Activated naive CD8-positive, alpha-beta T cell (primary cell): ENCODE measurements around the gene BLOC1S4.

Source experiments
- H3K27ac Mint-ChIP-seq: one replicate; pipeline ENCODE4 v1.8.0; 2021; ENCODE audit warnings: mixed read lengths
- H3K27me3 Mint-ChIP-seq: one replicate; pipeline ENCODE4 v1.8.0; 2021; ENCODE audit warnings: mixed read lengths
- H3K36me3 Mint-ChIP-seq: one replicate; pipeline ENCODE4 v1.8.0; 2021; ENCODE audit warnings: mixed read lengths
- H3K4me1 Mint-ChIP-seq: one replicate; pipeline ENCODE4 v1.8.0; 2021; ENCODE audit warnings: low read depth, mixed read lengths
- H3K4me3 Mint-ChIP-seq: one replicate; pipeline ENCODE4 v1.8.0; 2021; ENCODE audit warnings: mild to moderate bottlenecking, mixed read lengths
- H3K9me3 Mint-ChIP-seq: one replicate; pipeline ENCODE4 v1.8.0; 2021; ENCODE audit warnings: low read depth, mixed read lengths

BLOC1S4 gene

GRCh38 chr4:6699903-6700302 lies 16.1 kb upstream of the BLOC1S4 start:
- no peaks in the 10 kb centered on the region for H3K9me3 Mint-ChIP-seq
- H3K27me3 Mint-ChIP-seq: no peaks in the 10 kb centered on the region
- peak overlapping the region; percentile 70 for H3K27ac Mint-ChIP-seq
- peaks cover 10% of the 10 kb centered on the region for H3K36me3 Mint-ChIP-seq
- no peak overlapping the region for H3K4me3 Mint-ChIP-seq
- H3K4me1 Mint-ChIP-seq: peaks cover 60% of the 10 kb centered on the region

- H3K4me1 Mint-ChIP-seq: peaks cover 60% of the 10 kb centered on the region
- H3K27ac Mint-ChIP-seq: no peak overlapping the region
- H3K36me3 Mint-ChIP-seq: peaks cover 14% of the 10 kb centered on the region
- H3K4me3 Mint-ChIP-seq: no peak overlapping the region
- no peaks in the 10 kb centered on the region for H3K9me3 Mint-ChIP-seq
- H3K27me3 Mint-ChIP-seq: no peaks in the 10 kb centered on the region
Measured at GRCh38 chr4:6701371-6701770, 14.6 kb upstream of the BLOC1S4 start.

GRCh38 chr4:6702761-6703160 lies 13.2 kb upstream of the BLOC1S4 start:
- Mint-ChIP-seq H3K27ac (peak overlapping the region; percentile 54), H3K4me3 (no peak overlapping the region), H3K27me3 (no peaks in the 10 kb centered on the region), H3K9me3 (no peaks in the 10 kb centered on the region), H3K36me3 (peaks cover 19% of the 10 kb centered on the region), H3K4me1 (peaks cover 63% of the 10 kb centered on the region)

- no peaks in the 10 kb centered on the region for H3K9me3 Mint-ChIP-seq
- peak overlapping the region; percentile 40 for H3K4me3 Mint-ChIP-seq
- H3K27ac Mint-ChIP-seq: peak overlapping the region; percentile 82
- peaks cover 26% of the 10 kb centered on the region for H3K36me3 Mint-ChIP-seq
- peaks cover 67% of the 10 kb centered on the region for H3K4me1 Mint-ChIP-seq
- no peaks in the 10 kb centered on the region for H3K27me3 Mint-ChIP-seq
Measured at GRCh38 chr4:6703786-6704185, 12.2 kb upstream of the BLOC1S4 start.

GRCh38 chr4:6705646-6706045 lies 10.3 kb upstream of the BLOC1S4 start:
- H3K4me3 Mint-ChIP-seq: peak overlapping the region; percentile 73
- H3K9me3 Mint-ChIP-seq: no peaks in the 10 kb centered on the region
- H3K27me3 Mint-ChIP-seq: no peaks in the 10 kb centered on the region
- H3K36me3 Mint-ChIP-seq: peaks cover 26% of the 10 kb centered on the region
- peak overlapping the region; percentile 86 for H3K27ac Mint-ChIP-seq
- peaks cover 65% of the 10 kb centered on the region for H3K4me1 Mint-ChIP-seq

GRCh38 chr4:6706173-6706572 lies 9.8 kb upstream of the BLOC1S4 start:
- peak overlapping the region; percentile 86 for H3K27ac Mint-ChIP-seq

GRCh38 chr4:6709230-6710114 lies 6.5 kb upstream of the BLOC1S4 start, which contains the start of gene MRFAP1L1:
Gene MRFAP1L1 (minus strand): TSS chr4:6709865. CDS start chr4:6709629, 236 bp downstream.
- no peaks in the 10 kb centered on the region for H3K9me3 Mint-ChIP-seq
- H3K36me3 Mint-ChIP-seq: peaks cover 21% of the 10 kb centered on the region
- peak within 1 kb of the TSS; percentile 100 for H3K4me3 Mint-ChIP-seq
- H3K27me3 Mint-ChIP-seq: no peaks in the 10 kb centered on the region
- H3K27ac Mint-ChIP-seq: peak within 1 kb of the TSS; percentile 99
- peaks cover 58% of the 10 kb centered on the region for H3K4me1 Mint-ChIP-seq

More at GRCh38 chr4:6706173-6706572, 9.8 kb upstream of the BLOC1S4 start:
- Mint-ChIP-seq H3K4me1 (peaks cover 69% of the 10 kb centered on the region), H3K9me3 (no peaks in the 10 kb centered on the region), H3K36me3 (peaks cover 26% of the 10 kb centered on the region), H3K27me3 (no peaks in the 10 kb centered on the region), H3K4me3 (peak overlapping the region; percentile 73)

GRCh38 chr4:6710282-6710681 lies 5.7 kb upstream of the BLOC1S4 start:
- Mint-ChIP-seq H3K27ac (peak overlapping the region; percentile 99), H3K36me3 (peaks cover 20% of the 10 kb centered on the region), H3K27me3 (no peaks in the 10 kb centered on the region), H3K9me3 (no peaks in the 10 kb centered on the region), H3K4me3 (peak overlapping the region; percentile 100), H3K4me1 (peaks cover 53% of the 10 kb centered on the region)

GRCh38 chr4:6710996-6711395 lies 5.0 kb upstream of the BLOC1S4 start:
- peaks cover 52% of the 10 kb centered on the region for H3K4me1 Mint-ChIP-seq

GRCh38 chr4:6714954-6715353 lies 1.0 kb upstream of the BLOC1S4 start:
- H3K4me3 Mint-ChIP-seq: peak overlapping the region; percentile 53
- no peaks in the 10 kb centered on the region for H3K9me3 Mint-ChIP-seq
- peaks cover 6% of the 10 kb centered on the region for H3K36me3 Mint-ChIP-seq
- H3K27me3 Mint-ChIP-seq: no peaks in the 10 kb centered on the region
- peak overlapping the region; percentile 70 for H3K27ac Mint-ChIP-seq
- H3K4me1 Mint-ChIP-seq: peaks cover 38% of the 10 kb centered on the region

More at GRCh38 chr4:6710996-6711395, 5.0 kb upstream of the BLOC1S4 start:
- no peaks in the 10 kb centered on the region for H3K9me3 Mint-ChIP-seq
- H3K36me3 Mint-ChIP-seq: peaks cover 17% of the 10 kb centered on the region
- H3K27ac Mint-ChIP-seq: no peak overlapping the region
- peak overlapping the region; percentile 30 for H3K4me3 Mint-ChIP-seq
- H3K27me3 Mint-ChIP-seq: no peaks in the 10 kb centered on the region

- Mint-ChIP-seq H3K27ac (peak overlapping the region; percentile 91), H3K4me3 (peak overlapping the region; percentile 88), H3K4me1 (peaks cover 36% of the 10 kb centered on the region), H3K9me3 (no peaks in the 10 kb centered on the region), H3K27me3 (no peaks in the 10 kb centered on the region), H3K36me3 (peaks cover 6% of the 10 kb centered on the region)
Measured at GRCh38 chr4:6715704-6716017, 313 bp upstream of the BLOC1S4 start.

- Mint-ChIP-seq H3K4me1 (peaks cover 30% of the 10 kb centered on the region), H3K9me3 (no peaks in the 10 kb centered on the region), H3K4me3 (peak overlapping the region; percentile 94), H3K27me3 (no peaks in the 10 kb centered on the region), H3K36me3 (peaks cover 4% of the 10 kb centered on the region), H3K27ac (peak overlapping the region; percentile 90)
Measured at GRCh38 chr4:6716958-6717655, 1.1 kb downstream of the BLOC1S4 start.

- Mint-ChIP-seq H3K36me3 (peaks cover 4% of the 10 kb centered on the region), H3K4me1 (peaks cover 30% of the 10 kb centered on the region), H3K27me3 (no peaks in the 10 kb centered on the region), H3K4me3 (peak overlapping the region; percentile 67), H3K27ac (peak overlapping the region; percentile 42), H3K9me3 (no peaks in the 10 kb centered on the region)
Measured at GRCh38 chr4:6718932-6719610, 3.1 kb downstream of the BLOC1S4 start.

- Mint-ChIP-seq H3K4me1 (peaks cover 30% of the 10 kb centered on the region), H3K9me3 (no peaks in the 10 kb centered on the region), H3K27me3 (no peaks in the 10 kb centered on the region), H3K27ac (peak overlapping the region; percentile 42), H3K4me3 (no peak overlapping the region), H3K36me3 (peaks cover 4% of the 10 kb centered on the region)
Measured at GRCh38 chr4:6719611-6720179, 3.7 kb downstream of the BLOC1S4 start.
